ENCODE measurements around the gene MED29. TPM values are rescaled to one million over a fixed set of nuclear protein-coding genes. Genes with fewer than 3 reads are reported as not detected.
A peak's percentile ranks its signal among the peaks of the same experiment; 100 is the strongest.

The MED29 gene
- total and polyA plus RNA-seq, 10 of the 15 experiments (the other 5 are each of a cell fraction or from before 2014, with no cell fraction given): 3.2 to 36.6 (median 22.8) TPM

- TF ChIP-seq ZNF274 (IDR thresholded peaks at IDR 0.05; ENCODE audit: insufficient read depth, insufficient read length): no peak
- no peak for TF ChIP-seq CEBPB (IDR thresholded peaks at IDR 0.05; ENCODE audit: borderline replicate concordance in 1 of 2, low read depth in 2 of 2, low read length in 2 of 2)
- no peak for TF ChIP-seq ZBTB40 (IDR thresholded peaks at IDR 0.05; ENCODE audit: borderline replicate concordance)
- TF ChIP-seq FOS (IDR thresholded peaks at IDR 0.05; ENCODE audit: borderline replicate concordance, extremely low read depth, insufficient read length): no peak
- TF ChIP-seq IRF5 (IDR thresholded peaks at IDR 0.05; ENCODE audit: borderline replicate concordance): no peak
- TF ChIP-seq SMAD1 (IDR thresholded peaks at IDR 0.05; ENCODE audit: low read depth, partially characterized antibody): peak; percentile 16
- no peak for TF ChIP-seq RCOR1 (conservative IDR thresholded peaks at IDR 0.05; ENCODE audit: low read depth, low read length)
- TF ChIP-seq CREM (IDR thresholded peaks at IDR 0.05; ENCODE audit: low read depth): peak; percentile 79
- peak; percentile 99 for TF ChIP-seq TBL1XR1 (IDR thresholded peaks at IDR 0.05; ENCODE audit: low read depth, low read length)
- TF ChIP-seq RUNX3 (IDR thresholded peaks at IDR 0.05; ENCODE audit: low read length): no peak
- no peak for TF ChIP-seq NRF1 (conservative IDR thresholded peaks at IDR 0.05; ENCODE audit: low read depth, low read length)
- TF ChIP-seq SUPT20H (IDR thresholded peaks at IDR 0.05; ENCODE audit: borderline replicate concordance, control insufficient read depth, low read depth, low read length): no peak
- TF ChIP-seq ZZZ3 (IDR thresholded peaks at IDR 0.05; ENCODE audit: control insufficient read depth, insufficient read length, low read depth): no peak
- peak; percentile 77; the same call in 1 of the 2 replicates for TF ChIP-seq TCF12 (IDR thresholded peaks at IDR 0.05; ENCODE audit: low read depth, low read length)
- TF ChIP-seq SIN3A (IDR thresholded peaks at IDR 0.05; ENCODE audit: low read depth, low read length): peak; percentile 57; the same call in 1 of the 2 replicates
- TF ChIP-seq SMC3 (IDR thresholded peaks at IDR 0.05; ENCODE audit: borderline replicate concordance, low read length): no peak
- TF ChIP-seq NFYB (IDR thresholded peaks at IDR 0.05; ENCODE audit: insufficient read depth, low read depth, low read length): no peak
- peak; percentile 64 for TF ChIP-seq POLR2A (IDR thresholded peaks at IDR 0.05; ENCODE audit: low read depth, low read length)
- TF ChIP-seq YBX1 (IDR thresholded peaks at IDR 0.05): no peak
- TF ChIP-seq PAX5 (IDR thresholded peaks at IDR 0.05; ENCODE audit: borderline replicate concordance, low read depth, low read length): peak; percentile 81
- no peak for TF ChIP-seq STAT3 (IDR thresholded peaks at IDR 0.05; ENCODE audit: low read depth, low read length)
- no peak for TF ChIP-seq ATF3 (IDR thresholded peaks at IDR 0.05; ENCODE audit: borderline replicate concordance, extremely low read depth, low read depth, low read length)
- TF ChIP-seq PAX8 (IDR thresholded peaks at IDR 0.05): no peak
- 0 out of 2 replicates have a peak, but pooled peaks have one; percentile 54 for TF ChIP-seq ELK1 (IDR thresholded peaks at IDR 0.05; ENCODE audit: low read depth, low read length)
Measured at GRCh38 chr19:39403331-39404312, 12.4 kb downstream of the MED29 start (continued).

Data from GM12878 (cell line).